Epithelial cell of proximal tubule (primary cell): ENCODE data around the gene SLITRK5. TPM values are rescaled to one million over a fixed set of nuclear protein-coding genes. Genes with fewer than 3 reads are reported as not detected.

Source experiments
- DNase-seq: peaks from one replicate; pipeline ENCODE4 v3.0.0-alpha.2; 2011; ENCODE audit warnings: low read depth
- H3K4me3 ChIP-seq: 2 replicates; pipeline ENCODE4 v1.5.1; 2011; ENCODE audit warnings: low read depth, mild to moderate bottlenecking, low read length
- total RNA-seq: library from RNA; depleted of rRNA; stranded (reverse); fragments of >200 nt; gene quantifications from 2 replicates; pipeline ENCODE4 v1.2.3, GENCODE V29; 2015
- TF ChIP-seq, protein P1 (sequence below): conservative IDR thresholded peaks from 2 replicates; pipeline ENCODE4 v1.5.1; 2012; ENCODE audit warnings: low read depth, mild to moderate bottlenecking, low read length

SLITRK5 gene
- total RNA-seq, 1 donor from 2014 or later = not detected

- no peak for DNase-seq
- TF ChIP-seq, protein P1, sequence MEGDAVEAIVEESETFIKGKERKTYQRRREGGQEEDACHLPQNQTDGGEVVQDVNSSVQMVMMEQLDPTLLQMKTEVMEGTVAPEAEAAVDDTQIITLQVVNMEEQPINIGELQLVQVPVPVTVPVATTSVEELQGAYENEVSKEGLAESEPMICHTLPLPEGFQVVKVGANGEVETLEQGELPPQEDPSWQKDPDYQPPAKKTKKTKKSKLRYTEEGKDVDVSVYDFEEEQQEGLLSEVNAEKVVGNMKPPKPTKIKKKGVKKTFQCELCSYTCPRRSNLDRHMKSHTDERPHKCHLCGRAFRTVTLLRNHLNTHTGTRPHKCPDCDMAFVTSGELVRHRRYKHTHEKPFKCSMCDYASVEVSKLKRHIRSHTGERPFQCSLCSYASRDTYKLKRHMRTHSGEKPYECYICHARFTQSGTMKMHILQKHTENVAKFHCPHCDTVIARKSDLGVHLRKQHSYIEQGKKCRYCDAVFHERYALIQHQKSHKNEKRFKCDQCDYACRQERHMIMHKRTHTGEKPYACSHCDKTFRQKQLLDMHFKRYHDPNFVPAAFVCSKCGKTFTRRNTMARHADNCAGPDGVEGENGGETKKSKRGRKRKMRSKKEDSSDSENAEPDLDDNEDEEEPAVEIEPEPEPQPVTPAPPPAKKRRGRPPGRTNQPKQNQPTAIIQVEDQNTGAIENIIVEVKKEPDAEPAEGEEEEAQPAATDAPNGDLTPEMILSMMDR = peak; percentile 83
- H3K4me3 ChIP-seq = no peak overlapping the region
These were observed 1.7 kb upstream of the SLITRK5 start for GRCh38 chr13:87669379-87669978.

GRCh38 chr13:87671753-87672605 lies 808 bp downstream of the SLITRK5 start:
- TF ChIP-seq, protein P1 = no peak
- peak overlapping the region; percentile 62 for H3K4me3 ChIP-seq
- DNase-seq = no peak

DNA sequence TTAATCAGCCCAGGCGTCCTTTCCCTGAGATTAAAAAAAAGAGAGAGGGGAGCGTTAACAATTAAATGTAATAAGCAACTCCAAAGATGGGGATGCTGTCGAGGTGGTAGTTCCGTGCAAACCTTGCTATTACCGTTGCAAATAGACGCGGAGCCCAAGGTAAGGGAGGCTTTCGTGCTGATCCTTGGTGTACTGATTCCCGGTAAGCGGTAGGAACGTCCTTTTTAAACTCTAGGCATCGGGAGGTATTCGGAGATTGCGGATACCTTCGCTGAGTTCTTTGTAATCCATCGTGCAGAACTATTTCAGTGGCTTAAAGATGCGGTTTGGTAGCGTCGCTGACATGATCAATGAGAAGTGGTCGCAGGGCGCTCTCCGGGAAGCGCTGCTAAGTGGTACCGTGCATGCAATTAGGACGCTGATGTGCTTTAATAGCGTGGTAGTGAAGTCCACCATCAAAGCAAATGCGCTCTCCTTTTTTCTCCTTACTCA lies 3.1 kb downstream of the SLITRK5 start:
- DNase-seq = no peak
- TF ChIP-seq, protein P1 = no peak
- H3K4me3 ChIP-seq = peak overlapping the region; percentile 62

GRCh38 chr13:87675851-87676250 lies 4.7 kb downstream of the SLITRK5 start:
- DNase-seq = no peak
- TF ChIP-seq, protein P1 = no peak
- H3K4me3 ChIP-seq = no peak overlapping the region

- DNase-seq = no peak
- H3K4me3 ChIP-seq = no peak overlapping the region
- TF ChIP-seq, protein P1 = no peak
These were observed 5.3 kb downstream of the SLITRK5 start for GRCh38 chr13:87676254-87677042.

DNA sequence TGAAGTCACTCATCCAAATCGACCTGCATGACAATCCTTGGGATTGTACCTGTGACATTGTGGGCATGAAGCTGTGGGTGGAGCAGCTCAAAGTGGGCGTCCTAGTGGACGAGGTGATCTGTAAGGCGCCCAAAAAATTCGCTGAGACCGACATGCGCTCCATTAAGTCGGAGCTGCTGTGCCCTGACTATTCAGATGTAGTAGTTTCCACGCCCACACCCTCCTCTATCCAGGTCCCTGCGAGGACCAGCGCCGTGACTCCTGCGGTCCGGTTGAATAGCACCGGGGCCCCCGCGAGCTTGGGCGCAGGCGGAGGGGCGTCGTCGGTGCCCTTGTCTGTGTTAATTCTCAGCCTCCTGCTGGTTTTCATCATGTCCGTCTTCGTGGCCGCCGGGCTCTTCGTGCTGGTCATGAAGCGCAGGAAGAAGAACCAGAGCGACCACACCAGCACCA lies 5.9 kb downstream of the SLITRK5 start:
- H3K4me3 ChIP-seq = peak overlapping the region; percentile 74
- TF ChIP-seq, protein P1 = no peak

More for the DNA sequence above, 5.9 kb downstream of the SLITRK5 start:
- DNase-seq = no peak
